Neural progenitor cell (in vitro differentiated cells): ENCODE measurements around the gene PIGK.

Experiments
- EZH2 ChIP-seq: fragments of 200-600 bp; sonication (generic); IDR thresholded peaks from 2 replicates; pipeline ENCODE4 v1.6.1; 2017; ENCODE audit warnings: antibody characterized with exemption, mild to moderate bottlenecking, moderate library complexity
- EZH2phosphoT487 ChIP-seq: fragments of 200-600 bp; sonication (generic); IDR thresholded peaks from 2 replicates; pipeline ENCODE4 v1.6.1; 2017; ENCODE audit warnings: antibody characterized with exemption
- TF ChIP-seq, protein P1 (sequence below): fragments of 200-600 bp; sonication (generic); IDR thresholded peaks from 2 replicates; pipeline ENCODE4 v1.5.1; 2017; ENCODE audit warnings: antibody characterized with exemption, mild to moderate bottlenecking

DNA sequence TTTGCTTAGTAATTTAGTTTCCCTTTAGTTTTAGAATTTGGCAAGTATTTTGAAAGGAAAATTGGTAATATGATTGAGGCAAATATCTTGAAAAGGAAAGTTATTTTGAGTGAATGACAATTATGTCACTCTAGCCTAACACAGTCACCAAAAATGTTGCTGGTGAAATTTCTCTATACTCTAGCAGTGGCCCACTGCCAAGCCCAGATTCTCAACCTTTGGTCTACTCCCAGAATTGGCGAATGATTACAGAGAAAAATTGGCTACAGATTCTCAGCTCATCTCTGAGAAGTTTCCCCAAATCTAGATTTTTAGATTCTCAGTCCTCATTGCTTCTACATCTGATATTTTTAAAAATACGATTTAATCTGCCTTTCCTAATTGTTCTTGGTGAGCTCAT lies 84.9 kb downstream of the PIGK start:
- TF ChIP-seq, protein P1, sequence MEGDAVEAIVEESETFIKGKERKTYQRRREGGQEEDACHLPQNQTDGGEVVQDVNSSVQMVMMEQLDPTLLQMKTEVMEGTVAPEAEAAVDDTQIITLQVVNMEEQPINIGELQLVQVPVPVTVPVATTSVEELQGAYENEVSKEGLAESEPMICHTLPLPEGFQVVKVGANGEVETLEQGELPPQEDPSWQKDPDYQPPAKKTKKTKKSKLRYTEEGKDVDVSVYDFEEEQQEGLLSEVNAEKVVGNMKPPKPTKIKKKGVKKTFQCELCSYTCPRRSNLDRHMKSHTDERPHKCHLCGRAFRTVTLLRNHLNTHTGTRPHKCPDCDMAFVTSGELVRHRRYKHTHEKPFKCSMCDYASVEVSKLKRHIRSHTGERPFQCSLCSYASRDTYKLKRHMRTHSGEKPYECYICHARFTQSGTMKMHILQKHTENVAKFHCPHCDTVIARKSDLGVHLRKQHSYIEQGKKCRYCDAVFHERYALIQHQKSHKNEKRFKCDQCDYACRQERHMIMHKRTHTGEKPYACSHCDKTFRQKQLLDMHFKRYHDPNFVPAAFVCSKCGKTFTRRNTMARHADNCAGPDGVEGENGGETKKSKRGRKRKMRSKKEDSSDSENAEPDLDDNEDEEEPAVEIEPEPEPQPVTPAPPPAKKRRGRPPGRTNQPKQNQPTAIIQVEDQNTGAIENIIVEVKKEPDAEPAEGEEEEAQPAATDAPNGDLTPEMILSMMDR = no peak
- no peak for TF ChIP-seq EZH2
- no peak for TF ChIP-seq EZH2phosphoT487
